IMR-90 (cell line): Measurements from ENCODE around the gene VSIR. TPM values are rescaled to one million over a fixed set of nuclear protein-coding genes. Genes with fewer than 3 reads are reported as not detected.

Experiments
- ATAC-seq: fragments of 200-7000 bp; cut with Tn5 transposase; 2 replicates; pipeline ENCODE4 v1.9.1; 2020; ENCODE audit warnings: low read depth, mild to moderate bottlenecking, moderate library complexity
- BruUV-seq: library from RNA; stranded (reverse); fragments of 400-500 nt; replicated peaks from 2 replicates; lab custom pipeline; 2021; lab: Mats Ljungman, UMichigan
- CTCF ChIA-PET: fragments of 300-600 bp; formaldehyde crosslinking; extraction: SDS; loops from one replicate; lab custom pipeline; 2021; ENCODE audit warnings: antibody characterized with exemption; lab: Yijun Ruan, JAX
- POLR2A ChIA-PET: fragments of 300-600 bp; sonication (Branson Sonifier 250); formaldehyde crosslinking; loops from one replicate; lab custom pipeline; 2022; ENCODE audit warnings: antibody characterized with exemption; ENCODE audit not compliant: unreplicated experiment; lab: Charles Lee
- DNase-seq: peaks from one replicate; pipeline ENCODE4 v3.0.0; 2013
- H2AFZ ChIP-seq: replicated peaks from 2 replicates; pipeline ENCODE3; 2013; ENCODE audit warnings: low read length, mild to moderate bottlenecking; ENCODE audit not compliant: poor library complexity
- H2AK5ac ChIP-seq: 2 replicates; pipeline ENCODE4 v1.6.1; 2013; ENCODE audit warnings: low read depth, low read length, inconsistent platforms
- H2AK9ac ChIP-seq: replicated peaks from 2 replicates; pipeline ENCODE3; 2013; ENCODE audit warnings: mild to moderate bottlenecking, low read depth, low read length, moderate library complexity; ENCODE audit not compliant: poor library complexity
- H2BK120ac ChIP-seq: 2 replicates; pipeline ENCODE4 v1.6.1; 2013; ENCODE audit warnings: low read depth, low read length, inconsistent platforms
- H2BK15ac ChIP-seq: 3 replicates; pipeline ENCODE4 v1.6.1; 2013; ENCODE audit warnings: low read depth, low read length, inconsistent platforms
- H2BK20ac ChIP-seq: 2 replicates; pipeline ENCODE4 v1.6.1; 2013; ENCODE audit warnings: low read depth, mild to moderate bottlenecking, inconsistent platforms, low read length, moderate library complexity
- H2BK5ac ChIP-seq: 2 replicates; pipeline ENCODE4 v1.6.1; 2013; ENCODE audit warnings: mild to moderate bottlenecking, low read depth, low read length, inconsistent platforms; ENCODE audit not compliant: poor library complexity, severe bottlenecking
- H3K14ac ChIP-seq: replicated peaks from 2 replicates; pipeline ENCODE4 v1.6.1; 2013; ENCODE audit warnings: low read depth, low read length, inconsistent platforms
- H3K18ac ChIP-seq: 2 replicates; pipeline ENCODE4 v1.6.1; 2013; ENCODE audit warnings: low read depth, low read length, control low read depth
- H3K23ac ChIP-seq: 2 replicates; pipeline ENCODE4 v1.6.1; 2013; ENCODE audit warnings: low read depth, low read length, inconsistent platforms
- H3K27ac ChIP-seq: 2 replicates; pipeline ENCODE4 v1.5.1; 2013; ENCODE audit warnings: mild to moderate bottlenecking, control low read depth, low read length; ENCODE audit not compliant: insufficient read depth
- H3K27me3 ChIP-seq: 2 replicates; pipeline ENCODE4 v1.6.1; 2013; ENCODE audit warnings: low read length; ENCODE audit not compliant: control insufficient read depth, insufficient read depth
- H3K36me3 ChIP-seq: 2 replicates; pipeline ENCODE4 v1.6.1; 2013; ENCODE audit warnings: low read length, mixed read lengths; ENCODE audit not compliant: control insufficient read depth, insufficient read depth
- H3K4ac ChIP-seq: 2 replicates; pipeline ENCODE4 v1.6.1; 2013; ENCODE audit warnings: low read depth, low read length, inconsistent platforms
- H3K4me1 ChIP-seq: 2 replicates; pipeline ENCODE4 v1.6.1; 2013; ENCODE audit warnings: low read length, mixed read lengths; ENCODE audit not compliant: control insufficient read depth, insufficient read depth
- H3K4me2 ChIP-seq: 2 replicates; pipeline ENCODE4 v1.6.1; 2013; ENCODE audit warnings: low read depth, mild to moderate bottlenecking, control low read depth, low read length, moderate library complexity
- H3K4me3 ChIP-seq: 2 replicates; pipeline ENCODE4 v1.5.1; 2013; ENCODE audit warnings: low read depth, mild to moderate bottlenecking, control low read depth, low read length, moderate library complexity; ENCODE audit not compliant: insufficient read depth
- H3K56ac ChIP-seq: 2 replicates; pipeline ENCODE4 v1.6.1; 2013; ENCODE audit warnings: low read length, inconsistent platforms; ENCODE audit not compliant: insufficient read depth; ENCODE audit errors: extremely low read depth
- H3K79me1 ChIP-seq, 2 experiments: 2 replicates each; pipeline ENCODE4 v1.6.1; 2013; ENCODE audit warnings: low read length in 2 of 2, inconsistent platforms in 1 of 2, low read depth in 1 of 2
- H3K9ac ChIP-seq: 2 replicates; pipeline ENCODE4 v1.6.1; 2013; ENCODE audit warnings: low read depth, low read length, control low read depth
- H3K9me1 ChIP-seq: 2 replicates; pipeline ENCODE4 v1.6.1; 2013; ENCODE audit warnings: low read length, inconsistent platforms; ENCODE audit not compliant: insufficient read depth
- H3K9me3 ChIP-seq: 2 replicates; pipeline ENCODE4 v1.6.1; 2013; ENCODE audit warnings: low read length; ENCODE audit not compliant: control insufficient read depth, insufficient read depth
- H4K20me1 ChIP-seq: 2 replicates; pipeline ENCODE4 v1.6.1; 2013; ENCODE audit warnings: low read length, inconsistent platforms; ENCODE audit not compliant: insufficient read depth
- H4K5ac ChIP-seq: 2 replicates; pipeline ENCODE4 v1.6.1; 2013; ENCODE audit warnings: mild to moderate bottlenecking, low read depth, low read length, control low read depth
- H4K8ac ChIP-seq, 2 experiments: 2 replicates each; pipeline ENCODE4 v1.6.1; 2013; ENCODE audit warnings: low read depth in 2 of 2, low read length in 2 of 2, control low read depth in 1 of 2, inconsistent platforms in 1 of 2
- H4K91ac ChIP-seq: 2 replicates; pipeline ENCODE4 v1.6.1; 2013; ENCODE audit warnings: low read depth, low read length, inconsistent platforms; ENCODE audit not compliant: insufficient read depth
- CHD1 ChIP-seq: IDR thresholded peaks from 2 replicates; pipeline ENCODE4 v1.6.1; 2012; ENCODE audit warnings: low read depth, low read length, improper control_type of control experiment
- ELK1 ChIP-seq: fragments of 150-350 bp; IDR thresholded peaks from 2 replicates; pipeline ENCODE4 v1.6.1; 2016; ENCODE audit warnings: low read depth, mild to moderate bottlenecking, low read length, moderate library complexity, borderline replicate concordance
- FOS ChIP-seq: fragments of 150-350 bp; IDR thresholded peaks from 2 replicates; pipeline ENCODE4 v1.6.1; 2016; ENCODE audit warnings: low read depth, low read length
- MAFK ChIP-seq: IDR thresholded peaks from 2 replicates; pipeline ENCODE4 v1.6.1; 2012; ENCODE audit warnings: low read depth, low read length, improper control_type of control experiment
- MAZ ChIP-seq: IDR thresholded peaks from 2 replicates; pipeline ENCODE4 v1.6.1; 2012; ENCODE audit warnings: low read depth, mild to moderate bottlenecking, low read length, improper control_type of control experiment, moderate library complexity, borderline replicate concordance
- MXI1 ChIP-seq: IDR thresholded peaks from 2 replicates; pipeline ENCODE4 v1.6.1; 2012; ENCODE audit warnings: low read depth, mild to moderate bottlenecking, low read length, moderate library complexity, borderline replicate concordance
- NFE2L2 ChIP-seq: fragments of 150-350 bp; IDR thresholded peaks from 2 replicates; pipeline ENCODE4 v1.6.1; 2016; ENCODE audit warnings: low read depth, mild to moderate bottlenecking, low read length
- WGBS, 2 experiments: methylation state at CpG; one replicate each; pipeline versions ENCODE4 v1.1.5 to v1.1.7; 2013; ENCODE audit warnings: missing lambda C conversion rate in 2 of 2; ENCODE audit not compliant: insufficient read length in 1 of 2; ENCODE audit errors: extremely low coverage in 2 of 2; 5-methylcytosine and 5-hydroxymethylcytosine counted together
- dilution Hi-C: fragments of 300-500 bp; cut with HindIII; formaldehyde crosslinking; loops from one replicate; pipeline ENCODE4 v1.14.3; 2018; ENCODE audit warnings: low sequenced_read_pairs; ENCODE audit not compliant: unreplicated experiment
- in situ Hi-C: fragments of 300-500 bp; cut with MboI; formaldehyde crosslinking; loops from 3 replicates; pipeline ENCODE4 v1.14.3; 2019; ENCODE audit warnings: low sequenced_read_pairs, inconsistent platforms, mixed read lengths
- intact Hi-C: fragments of 100-400 bp; cut with micrococcal nuclease; formaldehyde crosslinking; loops from 2 replicates; pipeline ENCODE4 v1.10.0; 2022
- polyA plus RNA-seq, 3 experiments: library from polyadenylated mRNA; depleted of rRNA; stranded (reverse); fragments of >200 nt; gene quantifications; 2 replicates each; pipeline ENCODE4 v1.2.3, GENCODE V29; 2012; ENCODE audit warnings: low replicate concordance in 1 of 3
- total RNA-seq: library from RNA; depleted of rRNA; stranded (reverse); fragments of >200 nt; gene quantifications from 2 replicates; pipeline ENCODE4 v1.2.3, GENCODE V29; 2012

Gene VSIR
- total and polyA plus RNA-seq, 2 of the 4 experiments (the other 2 are of a cell fraction), result 5.0 to 23.8 TPM

- no peak for TF ChIP-seq ELK1
- TF ChIP-seq FOS, result no peak
These were observed 38.9 kb upstream of the VSIR start (continued) for GRCh38 chr10:71812016-71812912.

GRCh38 chr10:71811351-71811750, 38.0 kb upstream of the VSIR start:
- WGBS, 2 experiments, result 100% methylated on average over 8 of the region's 19 CpGs; no CpG with 5 or more reads in 1 of the 2 experiments
- Histone ChIP-seq H3K36me3 (peaks cover 11% of the 10 kb centered on the region; the same call in 1 of the 2 replicates), H3K23ac (no peak overlapping the region), H4K5ac (no peak overlapping the region), H2BK20ac (no peak overlapping the region), H2BK5ac (no peak overlapping the region), H3K14ac (no peak overlapping the region), H2BK15ac (no peak overlapping the region), H2AFZ (no peak overlapping the region), H3K4me1 (no peaks in the 10 kb centered on the region), H2BK120ac (no peak overlapping the region), H3K4me3 (no peak overlapping the region), H3K79me1 (no peaks in the 10 kb centered on the region), H3K9ac (no peak overlapping the region), H2AK5ac (no peak overlapping the region), H3K56ac (no peak overlapping the region), H3K9me3 (no peaks in the 10 kb centered on the region), H3K9me1 (no peaks in the 10 kb centered on the region; the same call in 1 of the 2 replicates), H4K8ac (no peak overlapping the region), H4K20me1 (peaks cover 19% of the 10 kb centered on the region), H3K4ac (no peak overlapping the region), H4K91ac (no peak overlapping the region), H3K4me2 (no peak overlapping the region), H2AK9ac (no peak overlapping the region), H3K27me3 (peaks cover 5% of the 10 kb centered on the region; the same call in 1 of the 2 replicates), H3K27ac (no peak overlapping the region), H3K18ac (no peak overlapping the region)
- CTCF ChIA-PET, result interaction anchor here (1.1 to 1.7 kb wide), 2 partner anchors 115 to 237 kb away, joined by 4 to 6 read pairs; no protein-coding TSS in a partner anchor
- in situ Hi-C loops, result loop anchor here (10.0 kb wide), 2 partner anchors 427 to 497 kb away; partner anchors contain the start of gene SLC29A3
- TF ChIP-seq MAZ (no peak), FOS (no peak), CHD1 (no peak), MAFK (no peak), MXI1 (no peak; the same call in 1 of the 2 replicates), NFE2L2 (no peak)
- DNase-seq (no peak), ATAC-seq (no peak)
- dilution Hi-C loops, result no loop called here
- intact Hi-C loops, result loop anchor here (5.0 kb wide), 2 partner anchors 99 to 114 kb away; no protein-coding TSS in a partner anchor
- POLR2A ChIA-PET, result no interaction called here
- no TSS peak for BruUV-seq
